Stomach (tissue), 4 donors: ENCODE measurements around the gene MCMBP.

ENCODE experiments used
- EP300 ChIP-seq: sonication (generic); formaldehyde crosslinking; IDR thresholded peaks from one replicate; pipeline ENCODE4 v1.6.1; 2017; ENCODE audit warnings: antibody characterized with exemption
- POLR2A ChIP-seq, 4 donors: fragments of 450-650 bp; IDR thresholded peaks; one replicate each; pipeline ENCODE4 v1.6.1; 2016; ENCODE audit warnings: antibody characterized with exemption in 4 of 4, control low read depth in 2 of 4, mild to moderate bottlenecking in 1 of 4, moderate library complexity in 1 of 4
- POLR2AphosphoS5 ChIP-seq, 3 donors: sonication (generic); formaldehyde crosslinking; IDR thresholded peaks; one replicate each; pipeline ENCODE4 v1.6.1; 2016; ENCODE audit warnings: antibody characterized with exemption in 3 of 3
- TF ChIP-seq, protein P1 (sequence below), 7 experiments: fragments of 450-650 bp in 4 of 7; fragments of 200-600 bp in 3 of 7; sonication (generic) in 3 of 7; IDR thresholded peaks; one replicate each; pipeline ENCODE4 v1.5.1; 2016 to 2019; ENCODE audit warnings: antibody characterized with exemption in 7 of 7, control low read depth in 2 of 7, mild to moderate bottlenecking in 1 of 7

DNA sequence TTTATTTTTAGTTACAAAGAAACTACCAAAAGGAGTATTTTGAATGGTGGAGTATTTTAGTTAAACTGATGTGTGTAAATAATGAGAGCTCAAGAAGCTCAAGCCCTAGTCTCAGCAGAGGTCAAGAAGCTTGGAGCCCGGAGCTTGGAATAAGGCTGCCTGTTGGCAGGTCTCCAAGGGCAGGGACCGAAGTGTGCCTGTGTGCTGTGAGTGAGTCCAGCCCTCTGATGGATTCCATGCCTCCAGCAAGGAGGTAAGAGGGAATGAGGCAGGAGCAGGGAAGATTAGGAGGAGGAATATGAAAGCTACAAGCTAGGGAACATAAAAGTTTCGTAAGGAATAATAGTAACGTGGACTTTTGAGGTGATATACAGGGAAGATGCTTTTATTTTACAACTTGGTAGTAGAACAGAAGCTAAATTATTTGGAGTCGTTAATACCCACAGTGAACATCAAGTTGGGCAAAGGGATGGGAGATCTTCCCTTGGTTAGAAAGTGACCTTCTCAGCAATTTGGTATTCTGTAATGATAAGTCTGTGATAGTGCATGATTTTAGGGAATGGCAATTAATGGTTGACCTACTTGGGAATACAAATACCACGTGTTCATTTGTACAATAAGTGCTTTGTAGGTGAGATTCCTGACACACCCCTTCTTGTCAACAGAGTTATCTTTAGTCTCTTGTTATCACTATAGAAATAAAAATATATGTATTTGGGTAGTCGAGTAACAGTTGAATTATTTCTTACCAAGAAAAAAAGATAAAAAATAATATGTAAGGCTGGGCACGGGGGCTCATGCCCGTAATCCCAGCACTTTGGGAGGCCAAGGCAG, 24.5 kb upstream of the MCMBP start:
- TF ChIP-seq, protein P1, sequence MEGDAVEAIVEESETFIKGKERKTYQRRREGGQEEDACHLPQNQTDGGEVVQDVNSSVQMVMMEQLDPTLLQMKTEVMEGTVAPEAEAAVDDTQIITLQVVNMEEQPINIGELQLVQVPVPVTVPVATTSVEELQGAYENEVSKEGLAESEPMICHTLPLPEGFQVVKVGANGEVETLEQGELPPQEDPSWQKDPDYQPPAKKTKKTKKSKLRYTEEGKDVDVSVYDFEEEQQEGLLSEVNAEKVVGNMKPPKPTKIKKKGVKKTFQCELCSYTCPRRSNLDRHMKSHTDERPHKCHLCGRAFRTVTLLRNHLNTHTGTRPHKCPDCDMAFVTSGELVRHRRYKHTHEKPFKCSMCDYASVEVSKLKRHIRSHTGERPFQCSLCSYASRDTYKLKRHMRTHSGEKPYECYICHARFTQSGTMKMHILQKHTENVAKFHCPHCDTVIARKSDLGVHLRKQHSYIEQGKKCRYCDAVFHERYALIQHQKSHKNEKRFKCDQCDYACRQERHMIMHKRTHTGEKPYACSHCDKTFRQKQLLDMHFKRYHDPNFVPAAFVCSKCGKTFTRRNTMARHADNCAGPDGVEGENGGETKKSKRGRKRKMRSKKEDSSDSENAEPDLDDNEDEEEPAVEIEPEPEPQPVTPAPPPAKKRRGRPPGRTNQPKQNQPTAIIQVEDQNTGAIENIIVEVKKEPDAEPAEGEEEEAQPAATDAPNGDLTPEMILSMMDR (IDR thresholded peaks at IDR 0.05) = no peak
- TF ChIP-seq POLR2AphosphoS5 (IDR thresholded peaks at IDR 0.05) (peak; percentile 11 to 32 (median 24)), POLR2A (IDR thresholded peaks at IDR 0.05) (no peak), EP300 (no peak)
